ENCODE measurements around the gene AKAP8L.
A peak's percentile ranks its signal among the peaks of the same experiment; 100 is the strongest.

AKAP8L gene

DNA sequence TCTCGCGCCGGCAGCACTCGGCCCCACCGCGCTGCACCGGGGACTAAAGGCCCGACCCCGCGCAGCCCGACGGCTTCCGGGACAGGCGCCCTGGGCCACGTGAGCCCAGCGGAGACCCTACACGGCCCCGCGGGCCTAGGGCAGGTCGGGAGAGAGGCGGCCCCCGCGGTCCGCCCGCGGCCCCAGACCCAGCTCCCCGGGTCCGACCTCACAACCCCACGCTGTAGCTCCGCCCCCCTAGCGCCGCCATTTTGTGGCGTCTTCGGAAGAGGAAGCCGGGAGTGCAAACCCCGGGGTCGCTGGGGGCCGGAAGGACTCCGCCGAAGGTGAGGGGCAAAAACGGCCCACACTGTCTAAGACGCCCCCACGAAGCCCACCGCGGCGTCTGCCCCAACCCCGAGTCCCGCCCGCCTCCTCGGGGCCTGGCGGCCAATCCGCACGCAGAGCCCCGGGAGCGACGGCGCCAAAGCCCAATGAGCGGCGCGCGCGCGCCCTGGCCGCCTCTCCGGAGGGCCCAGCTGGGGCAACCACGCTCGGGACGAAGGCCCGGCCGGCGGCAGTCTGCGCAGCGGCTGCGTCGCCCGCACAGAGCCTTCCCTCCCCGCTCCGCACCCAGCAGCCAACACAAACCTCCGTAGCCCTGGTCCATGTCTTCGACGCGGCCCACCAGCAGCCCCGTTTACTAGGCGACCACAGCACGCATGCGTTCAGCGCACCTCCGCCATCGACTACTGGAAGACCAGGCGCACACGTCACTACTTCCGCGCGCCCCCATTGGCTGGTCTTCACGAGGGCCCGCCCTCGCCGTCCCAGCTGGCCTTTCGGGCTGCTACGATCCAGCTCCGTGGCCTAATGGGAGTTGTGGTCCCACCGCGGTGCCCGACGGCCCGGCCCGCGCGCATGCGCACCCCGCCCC, 39.4 kb downstream of the AKAP8L start, which contains the start of gene AKAP8:
Gene AKAP8, minus strand, starts transcription at position 705 of the 916 bp plus-strand sequence. Its CDS starts 56 bp downstream, at position 649.
- H3K36me3 ChIP-seq (ENCODE audit: control insufficient read depth in 2 of 2, insufficient read depth in 2 of 2, low read length in 2 of 2) = peaks cover 0 to 3% of the 10 kb centered on the region in 2 donors
- peaks cover 35% of the 10 kb centered on the region for H3K4me1 ChIP-seq (ENCODE audit: control insufficient read depth, insufficient read depth, low read length)
- no peaks in the 10 kb centered on the region for H3K27me3 ChIP-seq (ENCODE audit: control insufficient read depth in 1 of 2, insufficient read depth in 2 of 2, low read length in 2 of 2)
- peak within 1 kb of the TSS; percentile 96 to 98 for H3K9ac ChIP-seq (ENCODE audit: low read length in 2 of 2)
- H3K4me3 ChIP-seq (ENCODE audit: low read length in 2 of 2) = peak within 1 kb of the TSS; percentile 99
- H3K27ac ChIP-seq (ENCODE audit: low read length) = peak within 1 kb of the TSS; percentile 96
- H3K9me3 ChIP-seq (ENCODE audit: control insufficient read depth in 2 of 2, low read length in 2 of 2) = no peaks in the 10 kb centered on the region

DNA sequence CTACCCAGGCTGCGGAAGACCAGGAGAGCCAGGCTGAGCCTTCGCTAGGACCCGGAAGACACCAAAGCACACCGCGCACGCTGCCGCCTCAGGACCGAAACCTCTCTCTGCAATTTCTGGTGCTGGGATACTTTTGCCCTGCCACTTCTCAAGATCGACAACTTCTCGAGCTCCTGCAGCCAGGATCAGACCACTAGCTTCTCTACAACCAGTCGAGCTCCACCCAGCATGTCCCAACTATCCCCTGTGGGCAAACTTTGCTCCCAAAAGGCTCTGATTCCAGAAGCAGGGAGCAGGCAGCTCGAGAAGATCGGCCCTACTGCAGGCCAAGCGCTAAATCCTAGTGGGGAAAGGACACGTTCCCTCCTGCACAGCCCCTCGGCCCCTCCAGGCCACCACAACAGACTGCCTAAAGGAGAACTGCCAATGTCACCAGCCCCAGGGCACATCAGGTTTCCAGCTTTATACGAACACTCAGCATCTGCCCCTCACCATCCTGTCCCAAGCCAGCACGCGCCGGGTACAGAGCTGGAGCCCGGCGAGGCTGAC, 40.2 kb downstream of the AKAP8L start:
- H3K9ac ChIP-seq (ENCODE audit: low read length in 2 of 2) = peak overlapping the region; percentile 96 to 98
- H3K4me1 ChIP-seq (ENCODE audit: control insufficient read depth, insufficient read depth, low read length) = peaks cover 42% of the 10 kb centered on the region
- H3K27me3 ChIP-seq (ENCODE audit: control insufficient read depth in 1 of 2, insufficient read depth in 2 of 2, low read length in 2 of 2) = no peaks in the 10 kb centered on the region

DNA sequence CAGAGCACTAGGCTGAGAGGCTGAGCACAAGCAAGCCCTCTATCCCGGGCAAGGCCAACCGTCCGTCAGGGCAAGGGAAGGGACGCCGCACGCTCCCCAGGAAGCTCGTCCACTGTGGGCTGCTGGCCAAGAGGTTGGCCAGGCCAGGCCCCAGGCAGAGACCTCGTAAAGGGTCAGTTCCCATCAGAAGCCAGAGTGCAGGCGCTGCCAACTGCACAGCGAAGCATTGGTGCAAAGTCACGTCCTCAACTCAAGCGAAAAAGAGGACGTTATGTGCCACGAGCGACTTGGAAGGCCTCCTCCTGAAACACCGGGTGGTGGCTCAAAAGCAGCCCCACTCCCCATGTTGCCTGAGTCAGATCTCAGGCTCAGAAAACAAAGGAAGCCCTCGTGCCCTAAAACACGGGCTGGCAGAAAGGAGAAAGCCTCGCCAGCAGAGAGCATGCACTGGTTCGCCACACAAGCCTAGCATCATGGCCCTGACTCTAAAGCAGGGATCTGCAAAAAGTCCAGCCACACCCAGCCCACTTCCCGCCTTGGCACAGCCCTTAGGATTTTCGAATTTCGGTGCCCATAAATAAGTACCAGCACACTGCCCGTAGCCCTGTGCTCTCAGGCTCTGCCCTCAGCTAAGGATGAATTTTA, 43.9 kb downstream of the AKAP8L start:
- no peak overlapping the region for H3K4me3 ChIP-seq (ENCODE audit: low read length in 2 of 2)
- no peaks in the 10 kb centered on the region for H3K27me3 ChIP-seq (ENCODE audit: control insufficient read depth in 1 of 2, insufficient read depth in 2 of 2, low read length in 2 of 2)
- no peaks in the 10 kb centered on the region for H3K9me3 ChIP-seq (ENCODE audit: control insufficient read depth in 2 of 2, low read length in 2 of 2)
- H3K4me1 ChIP-seq (ENCODE audit: control insufficient read depth, insufficient read depth, low read length) = peaks cover 43% of the 10 kb centered on the region
- no peak overlapping the region for H3K27ac ChIP-seq (ENCODE audit: low read length)
- no peak overlapping the region for H3K9ac ChIP-seq (ENCODE audit: low read length in 2 of 2)
- peaks cover 25 to 30% of the 10 kb centered on the region in 2 donors for H3K36me3 ChIP-seq (ENCODE audit: control insufficient read depth in 2 of 2, insufficient read depth in 2 of 2, low read length in 2 of 2)

More for the DNA sequence above, 40.2 kb downstream of the AKAP8L start:
- no peaks in the 10 kb centered on the region for H3K9me3 ChIP-seq (ENCODE audit: control insufficient read depth in 2 of 2, low read length in 2 of 2)
- H3K4me3 ChIP-seq (ENCODE audit: low read length in 2 of 2) = peak overlapping the region; percentile 99
- peaks cover 0 to 5% of the 10 kb centered on the region in 2 donors for H3K36me3 ChIP-seq (ENCODE audit: control insufficient read depth in 2 of 2, insufficient read depth in 2 of 2, low read length in 2 of 2)
- peak overlapping the region; percentile 96 for H3K27ac ChIP-seq (ENCODE audit: low read length)

DNA sequence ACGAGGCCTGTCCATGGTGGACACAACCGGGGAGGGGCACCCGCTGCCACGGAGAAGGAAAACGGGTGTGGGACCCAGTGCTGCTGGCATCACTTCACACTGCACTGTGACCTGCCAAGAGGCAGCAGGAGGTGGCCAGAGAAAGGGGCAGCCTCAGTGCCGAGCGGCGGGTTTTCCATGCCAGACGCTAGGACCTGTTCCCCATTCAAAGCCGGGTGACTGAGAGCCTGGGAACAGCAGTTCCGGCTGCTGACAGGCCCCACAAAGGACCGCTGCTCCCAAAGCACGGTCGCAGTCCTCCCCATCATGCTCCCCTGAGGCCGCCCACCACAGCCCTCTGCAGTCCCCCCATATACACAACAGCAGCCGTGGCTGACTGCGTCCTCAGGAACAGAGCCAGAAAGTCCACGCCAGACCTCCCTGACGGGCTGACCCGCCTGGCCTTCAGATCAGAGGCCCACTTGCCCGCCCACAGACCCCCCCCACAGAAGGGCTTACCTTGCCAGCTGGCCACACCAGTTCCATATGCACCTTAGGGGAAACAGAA, 44.6 kb downstream of the AKAP8L start:
- peaks cover 43% of the 10 kb centered on the region for H3K4me1 ChIP-seq (ENCODE audit: control insufficient read depth, insufficient read depth, low read length)
- H3K4me3 ChIP-seq (ENCODE audit: low read length in 2 of 2) = no peak overlapping the region
- no peak overlapping the region for H3K9ac ChIP-seq (ENCODE audit: low read length in 2 of 2)
- H3K27me3 ChIP-seq (ENCODE audit: control insufficient read depth in 1 of 2, insufficient read depth in 2 of 2, low read length in 2 of 2) = no peaks in the 10 kb centered on the region
- H3K9me3 ChIP-seq (ENCODE audit: control insufficient read depth in 2 of 2, low read length in 2 of 2) = no peaks in the 10 kb centered on the region
- peaks cover 32 to 35% of the 10 kb centered on the region in 2 donors for H3K36me3 ChIP-seq (ENCODE audit: control insufficient read depth in 2 of 2, insufficient read depth in 2 of 2, low read length in 2 of 2)
- no peak overlapping the region for H3K27ac ChIP-seq (ENCODE audit: low read length)

DNA sequence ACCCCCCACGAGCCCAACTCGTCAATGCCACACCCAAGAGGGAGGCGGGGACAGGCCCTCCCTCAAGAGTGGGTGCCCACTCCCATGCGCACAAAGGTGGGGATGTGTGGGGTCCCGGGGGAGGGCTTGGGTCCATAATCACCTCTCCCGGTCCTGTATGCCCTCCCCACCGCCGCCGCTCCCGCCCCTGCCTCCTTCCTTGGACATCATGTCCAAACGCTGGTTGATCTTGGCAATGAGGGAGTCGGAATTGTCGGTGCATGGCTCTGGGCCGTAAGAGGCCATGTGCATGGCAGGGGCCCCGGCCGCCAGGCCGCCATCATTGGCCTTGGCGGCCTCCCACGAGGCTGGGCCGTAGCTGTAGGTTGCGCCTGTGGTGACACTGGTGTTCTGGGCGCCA, 45.1 kb downstream of the AKAP8L start:
- Histone ChIP-seq H3K4me1 (ENCODE audit: control insufficient read depth, insufficient read depth, low read length) (peaks cover 43% of the 10 kb centered on the region), H3K9me3 (ENCODE audit: control insufficient read depth in 2 of 2, low read length in 2 of 2) (no peaks in the 10 kb centered on the region), H3K9ac (ENCODE audit: low read length in 2 of 2) (no peak overlapping the region), H3K4me3 (ENCODE audit: low read length in 2 of 2) (no peak overlapping the region), H3K36me3 (ENCODE audit: control insufficient read depth in 2 of 2, insufficient read depth in 2 of 2, low read length in 2 of 2) (peaks cover 37 to 40% of the 10 kb centered on the region in 2 donors), H3K27ac (ENCODE audit: low read length) (no peak overlapping the region), H3K27me3 (ENCODE audit: control insufficient read depth in 1 of 2, insufficient read depth in 2 of 2, low read length in 2 of 2) (no peaks in the 10 kb centered on the region)

DNA sequence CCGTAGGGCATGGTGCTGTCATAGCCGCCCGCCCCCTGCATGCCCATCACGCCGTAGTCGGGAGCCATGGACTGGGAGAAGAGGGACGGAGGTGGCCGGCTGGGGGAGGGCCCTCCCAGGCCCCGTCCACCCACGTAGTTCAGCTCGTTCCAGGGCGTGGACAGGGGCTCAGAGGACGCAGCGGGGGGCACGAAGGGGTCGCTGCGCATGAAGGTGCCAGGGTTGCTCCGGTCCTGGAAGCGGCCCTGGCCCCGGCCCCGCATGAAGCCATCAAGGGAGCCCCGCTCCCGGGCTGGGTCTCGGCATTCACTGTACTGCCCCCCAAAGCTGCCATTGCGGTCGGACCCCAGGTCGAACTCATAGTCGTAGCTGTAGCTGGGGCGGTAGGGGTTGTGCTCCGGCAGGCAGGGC, 45.9 kb downstream of the AKAP8L start:
- Histone ChIP-seq H3K36me3 (ENCODE audit: control insufficient read depth in 2 of 2, insufficient read depth in 2 of 2, low read length in 2 of 2) (peaks cover 45 to 46% of the 10 kb centered on the region in 2 donors), H3K4me1 (ENCODE audit: control insufficient read depth, insufficient read depth, low read length) (peaks cover 38% of the 10 kb centered on the region), H3K27ac (ENCODE audit: low read length) (no peak overlapping the region)

DNA sequence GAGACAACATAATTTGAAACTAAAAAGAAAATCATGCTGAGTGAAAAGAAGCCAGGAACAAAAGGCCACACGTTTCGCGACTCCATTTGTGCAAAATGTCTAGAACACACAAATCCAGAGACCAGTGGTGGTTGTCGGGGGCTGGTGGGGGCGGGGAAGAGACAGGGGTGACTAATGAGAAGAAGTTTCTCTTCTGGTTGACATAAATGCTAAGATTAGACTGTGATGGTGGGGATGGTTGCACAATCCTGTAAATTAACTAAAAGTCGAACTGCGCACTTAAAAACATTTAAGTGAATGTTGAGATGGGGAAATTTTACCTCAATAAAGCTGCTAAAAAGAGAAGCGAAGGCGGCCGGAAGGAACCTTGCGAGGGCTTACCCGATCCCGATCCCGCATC, 46.3 kb downstream of the AKAP8L start:
- no peak overlapping the region for H3K4me3 ChIP-seq (ENCODE audit: low read length in 2 of 2)
- H3K9me3 ChIP-seq (ENCODE audit: control insufficient read depth in 2 of 2, low read length in 2 of 2) = no peaks in the 10 kb centered on the region
- peaks cover 34% of the 10 kb centered on the region for H3K4me1 ChIP-seq (ENCODE audit: control insufficient read depth, insufficient read depth, low read length)
- H3K27ac ChIP-seq (ENCODE audit: low read length) = no peak overlapping the region
- no peaks in the 10 kb centered on the region for H3K27me3 ChIP-seq (ENCODE audit: control insufficient read depth in 1 of 2, insufficient read depth in 2 of 2, low read length in 2 of 2)
- H3K9ac ChIP-seq (ENCODE audit: low read length in 2 of 2) = no peak overlapping the region
- H3K36me3 ChIP-seq (ENCODE audit: control insufficient read depth in 2 of 2, insufficient read depth in 2 of 2, low read length in 2 of 2) = peaks cover 49 to 51% of the 10 kb centered on the region in 2 donors

More for the DNA sequence above, 45.9 kb downstream of the AKAP8L start:
- no peak overlapping the region for H3K4me3 ChIP-seq (ENCODE audit: low read length in 2 of 2)
- no peak overlapping the region for H3K9ac ChIP-seq (ENCODE audit: low read length in 2 of 2)
- H3K27me3 ChIP-seq (ENCODE audit: control insufficient read depth in 1 of 2, insufficient read depth in 2 of 2, low read length in 2 of 2) = no peaks in the 10 kb centered on the region
- H3K9me3 ChIP-seq (ENCODE audit: control insufficient read depth in 2 of 2, low read length in 2 of 2) = no peaks in the 10 kb centered on the region

DNA sequence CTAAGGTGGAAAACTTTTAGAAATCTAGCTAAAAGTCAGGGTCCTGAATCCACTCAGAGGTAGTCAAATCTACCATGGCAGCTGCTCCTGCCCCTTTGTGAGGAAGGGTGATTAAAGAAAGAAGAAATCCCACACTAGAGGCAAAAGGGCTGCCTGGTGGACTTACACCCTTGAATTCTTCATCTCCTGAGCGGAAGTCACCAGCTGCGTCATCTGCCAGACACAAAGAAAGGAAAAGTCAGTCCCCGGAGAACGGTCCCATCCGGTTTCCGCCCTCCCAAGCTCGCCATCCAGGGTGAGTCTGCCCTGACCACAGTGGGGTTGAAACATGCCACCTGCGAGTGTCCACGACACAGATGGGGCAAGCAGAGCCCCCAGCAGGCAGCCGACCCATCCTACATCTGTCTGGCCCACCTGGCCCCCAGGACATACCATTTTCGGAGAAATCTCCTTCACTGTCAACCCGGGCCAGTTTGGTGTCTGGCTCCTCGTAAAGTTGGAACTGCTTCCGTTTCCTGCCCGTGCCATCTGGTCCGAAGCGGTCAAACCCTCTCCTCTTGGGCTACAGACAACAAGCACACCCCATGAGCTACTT, 46.9 kb downstream of the AKAP8L start:
- H3K27ac ChIP-seq (ENCODE audit: low read length) = no peak overlapping the region
- no peak overlapping the region for H3K4me3 ChIP-seq (ENCODE audit: low read length in 2 of 2)
- no peaks in the 10 kb centered on the region for H3K27me3 ChIP-seq (ENCODE audit: control insufficient read depth in 1 of 2, insufficient read depth in 2 of 2, low read length in 2 of 2)
- H3K9ac ChIP-seq (ENCODE audit: low read length in 2 of 2) = no peak overlapping the region
- H3K9me3 ChIP-seq (ENCODE audit: control insufficient read depth in 2 of 2, low read length in 2 of 2) = no peaks in the 10 kb centered on the region
- H3K4me1 ChIP-seq (ENCODE audit: control insufficient read depth, insufficient read depth, low read length) = peaks cover 28% of the 10 kb centered on the region
- peaks cover 51 to 54% of the 10 kb centered on the region in 2 donors for H3K36me3 ChIP-seq (ENCODE audit: control insufficient read depth in 2 of 2, insufficient read depth in 2 of 2, low read length in 2 of 2)

DNA sequence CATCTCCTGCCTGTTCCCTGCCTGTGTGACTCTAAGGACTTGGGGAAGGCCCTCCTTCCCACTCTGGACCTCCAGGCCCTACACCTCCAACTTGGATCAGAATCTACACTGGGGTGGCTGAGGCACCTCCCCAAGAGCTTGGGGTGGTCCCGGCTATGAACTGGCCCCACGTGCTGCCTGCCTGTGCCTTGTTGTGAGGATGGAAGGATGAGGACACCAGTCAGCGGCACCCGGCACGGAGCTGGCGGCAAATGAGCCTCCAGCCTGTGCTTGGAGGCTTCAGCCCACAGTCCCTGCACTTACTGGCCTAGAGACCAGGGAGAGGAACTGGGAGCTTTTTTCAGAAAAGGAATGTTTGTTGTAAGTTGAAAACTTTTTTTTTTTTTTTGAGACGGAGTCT, 47.7 kb downstream of the AKAP8L start:
- Histone ChIP-seq H3K4me1 (ENCODE audit: control insufficient read depth, insufficient read depth, low read length) (peaks cover 25% of the 10 kb centered on the region), H3K36me3 (ENCODE audit: control insufficient read depth in 2 of 2, insufficient read depth in 2 of 2, low read length in 2 of 2) (peaks cover 51 to 54% of the 10 kb centered on the region in 2 donors), H3K27ac (ENCODE audit: low read length) (no peak overlapping the region), H3K27me3 (ENCODE audit: control insufficient read depth in 1 of 2, insufficient read depth in 2 of 2, low read length in 2 of 2) (no peaks in the 10 kb centered on the region), H3K9ac (ENCODE audit: low read length in 2 of 2) (no peak overlapping the region), H3K9me3 (ENCODE audit: control insufficient read depth in 2 of 2, low read length in 2 of 2) (no peaks in the 10 kb centered on the region), H3K4me3 (ENCODE audit: low read length in 2 of 2) (no peak overlapping the region)

DNA sequence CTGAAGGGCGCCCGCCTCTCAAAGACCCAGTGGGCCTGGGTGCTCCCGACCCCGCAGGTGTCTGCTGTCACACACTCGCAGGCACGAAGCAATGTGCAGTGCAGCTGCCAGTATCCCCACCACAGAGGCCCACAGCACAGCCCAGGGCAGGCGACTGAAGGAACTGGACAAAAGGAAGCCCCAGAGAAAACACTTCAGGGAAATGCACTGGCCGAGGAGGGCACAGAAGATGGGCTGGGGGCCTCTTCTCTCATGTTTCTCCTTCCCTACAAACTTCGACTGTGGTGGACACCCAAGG, 49.2 kb downstream of the AKAP8L start:
- Histone ChIP-seq H3K4me1 (ENCODE audit: control insufficient read depth, insufficient read depth, low read length) (peaks cover 16% of the 10 kb centered on the region), H3K9ac (ENCODE audit: low read length in 2 of 2) (no peak overlapping the region), H3K36me3 (ENCODE audit: control insufficient read depth in 2 of 2, insufficient read depth in 2 of 2, low read length in 2 of 2) (peaks cover 57 to 58% of the 10 kb centered on the region in 2 donors), H3K27me3 (ENCODE audit: control insufficient read depth in 1 of 2, insufficient read depth in 2 of 2, low read length in 2 of 2) (no peaks in the 10 kb centered on the region), H3K9me3 (ENCODE audit: control insufficient read depth in 2 of 2, low read length in 2 of 2) (no peaks in the 10 kb centered on the region), H3K27ac (ENCODE audit: low read length) (no peak overlapping the region), H3K4me3 (ENCODE audit: low read length in 2 of 2) (no peak overlapping the region)

Data from stomach smooth muscle (tissue), 2 donors.